Fibroblast of pulmonary artery (primary cell): Measurements from ENCODE around the gene SETBP1.

Experiments used
- DNase-seq: peaks from one replicate; pipeline ENCODE4 v3.0.0-alpha.2; 2010; ENCODE audit warnings: low read depth
- H3K4me3 ChIP-seq: replicated peaks from 2 replicates; pipeline ENCODE4 v1.5.1; 2011; ENCODE audit warnings: low read depth, mild to moderate bottlenecking, control low read depth, low read length, moderate library complexity
- TF ChIP-seq, protein P1 (sequence below): IDR thresholded peaks from 2 replicates; pipeline ENCODE4 v1.5.1; 2011; ENCODE audit warnings: mild to moderate bottlenecking, control low read depth, low read length, inconsistent platforms; ENCODE audit errors: missing control alignments

The SETBP1 gene

DNA sequence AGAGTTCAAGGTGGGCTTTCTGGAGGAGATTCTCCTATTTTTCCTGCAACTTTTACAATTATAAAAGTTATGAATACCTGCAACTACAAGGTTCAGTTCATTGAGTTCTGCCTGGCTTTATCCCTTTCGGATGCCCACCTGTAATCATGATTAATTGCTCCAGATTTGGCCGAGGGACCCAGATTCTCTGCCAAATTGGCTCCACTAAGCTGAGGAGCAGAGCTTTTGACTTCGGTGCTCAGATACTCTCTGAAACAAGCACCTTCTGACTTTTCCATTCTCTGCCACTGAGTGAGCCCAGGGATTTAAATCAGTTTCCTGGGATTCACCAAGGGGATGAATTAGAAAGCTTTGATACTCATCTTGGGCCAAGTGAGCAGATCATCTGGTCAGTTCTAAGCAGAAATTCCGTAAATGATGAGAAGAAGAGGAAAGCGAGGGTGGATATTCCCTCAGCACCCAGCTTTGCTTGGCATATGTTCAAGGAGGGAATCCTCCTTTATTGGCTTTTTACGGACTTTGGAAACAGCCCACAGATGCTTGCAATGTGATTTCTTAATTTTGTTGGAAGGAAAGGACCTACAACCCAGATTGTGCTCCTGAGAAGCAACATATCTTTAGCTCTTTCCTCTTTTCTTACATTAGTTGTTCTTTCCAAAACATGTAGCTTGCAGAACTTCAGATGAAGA lies 179.2 kb downstream of the SETBP1 start:
- no peak for DNase-seq
- TF ChIP-seq, protein P1, sequence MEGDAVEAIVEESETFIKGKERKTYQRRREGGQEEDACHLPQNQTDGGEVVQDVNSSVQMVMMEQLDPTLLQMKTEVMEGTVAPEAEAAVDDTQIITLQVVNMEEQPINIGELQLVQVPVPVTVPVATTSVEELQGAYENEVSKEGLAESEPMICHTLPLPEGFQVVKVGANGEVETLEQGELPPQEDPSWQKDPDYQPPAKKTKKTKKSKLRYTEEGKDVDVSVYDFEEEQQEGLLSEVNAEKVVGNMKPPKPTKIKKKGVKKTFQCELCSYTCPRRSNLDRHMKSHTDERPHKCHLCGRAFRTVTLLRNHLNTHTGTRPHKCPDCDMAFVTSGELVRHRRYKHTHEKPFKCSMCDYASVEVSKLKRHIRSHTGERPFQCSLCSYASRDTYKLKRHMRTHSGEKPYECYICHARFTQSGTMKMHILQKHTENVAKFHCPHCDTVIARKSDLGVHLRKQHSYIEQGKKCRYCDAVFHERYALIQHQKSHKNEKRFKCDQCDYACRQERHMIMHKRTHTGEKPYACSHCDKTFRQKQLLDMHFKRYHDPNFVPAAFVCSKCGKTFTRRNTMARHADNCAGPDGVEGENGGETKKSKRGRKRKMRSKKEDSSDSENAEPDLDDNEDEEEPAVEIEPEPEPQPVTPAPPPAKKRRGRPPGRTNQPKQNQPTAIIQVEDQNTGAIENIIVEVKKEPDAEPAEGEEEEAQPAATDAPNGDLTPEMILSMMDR, result no peak
- H3K4me3 ChIP-seq, result no peak overlapping the region

DNA sequence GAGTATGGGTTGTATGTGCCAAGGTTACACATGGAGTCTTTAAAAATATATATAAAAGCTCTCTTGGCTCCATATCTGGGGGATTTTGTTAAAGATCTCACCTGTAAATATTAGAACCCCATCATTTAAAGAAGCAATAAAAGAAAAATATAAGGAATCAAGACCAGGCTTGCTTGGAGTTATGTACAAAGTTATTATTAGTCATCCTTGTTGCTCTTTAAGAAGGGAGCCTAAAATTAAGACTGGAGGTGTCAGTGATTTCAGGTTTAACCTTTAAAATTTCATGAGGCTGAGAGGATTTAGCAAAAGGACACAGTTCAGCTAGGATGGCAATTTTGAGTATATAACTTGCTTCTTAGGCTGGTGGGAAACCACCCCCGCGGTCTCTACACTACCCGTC lies 181.4 kb downstream of the SETBP1 start:
- TF ChIP-seq, protein P1, result no peak
- H3K4me3 ChIP-seq, result no peak overlapping the region
- no peak for DNase-seq

DNA sequence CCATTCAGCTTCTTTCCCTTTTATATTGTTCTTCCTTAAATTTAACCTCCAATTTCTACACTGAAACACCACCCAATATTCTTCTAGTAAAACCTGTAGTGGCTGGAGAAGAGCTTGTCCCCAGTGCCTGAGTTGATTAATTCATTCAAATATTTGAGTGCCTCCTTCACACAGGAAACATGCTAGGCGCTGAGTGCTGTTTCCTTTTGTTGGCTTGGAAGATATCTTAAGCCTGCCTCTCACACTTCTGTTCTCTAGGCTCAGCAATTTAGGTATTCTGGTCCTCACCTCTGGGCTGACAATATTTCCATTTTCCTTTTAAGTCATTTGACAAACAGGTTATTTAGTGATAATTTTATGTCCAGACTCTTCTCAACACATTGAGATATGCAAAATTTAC lies 185.4 kb downstream of the SETBP1 start:
- DNase-seq, result no peak
- H3K4me3 ChIP-seq, result no peak overlapping the region
- TF ChIP-seq, protein P1, result no peak

DNA sequence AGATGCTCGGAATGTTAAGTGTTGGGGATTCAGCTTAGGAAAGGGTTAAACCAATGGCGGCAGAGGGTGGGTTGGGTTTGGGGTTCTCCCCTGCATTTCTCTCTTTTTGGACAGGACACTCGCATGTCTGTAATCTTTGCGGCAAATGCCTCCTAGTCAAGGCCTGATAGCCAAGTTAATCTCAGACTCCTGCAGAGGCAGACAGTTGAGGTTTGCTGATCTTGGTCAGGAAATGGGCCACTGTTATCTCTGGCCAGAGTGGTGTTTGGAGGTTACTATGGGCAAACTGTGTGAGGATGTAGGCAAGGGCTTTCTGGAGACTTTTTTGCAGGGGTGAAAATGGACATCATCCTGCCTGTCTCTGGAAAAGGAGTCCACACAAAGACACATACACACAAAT lies 188.8 kb downstream of the SETBP1 start:
- H3K4me3 ChIP-seq, result no peak overlapping the region
- TF ChIP-seq, protein P1, result no peak
- no peak for DNase-seq

DNA sequence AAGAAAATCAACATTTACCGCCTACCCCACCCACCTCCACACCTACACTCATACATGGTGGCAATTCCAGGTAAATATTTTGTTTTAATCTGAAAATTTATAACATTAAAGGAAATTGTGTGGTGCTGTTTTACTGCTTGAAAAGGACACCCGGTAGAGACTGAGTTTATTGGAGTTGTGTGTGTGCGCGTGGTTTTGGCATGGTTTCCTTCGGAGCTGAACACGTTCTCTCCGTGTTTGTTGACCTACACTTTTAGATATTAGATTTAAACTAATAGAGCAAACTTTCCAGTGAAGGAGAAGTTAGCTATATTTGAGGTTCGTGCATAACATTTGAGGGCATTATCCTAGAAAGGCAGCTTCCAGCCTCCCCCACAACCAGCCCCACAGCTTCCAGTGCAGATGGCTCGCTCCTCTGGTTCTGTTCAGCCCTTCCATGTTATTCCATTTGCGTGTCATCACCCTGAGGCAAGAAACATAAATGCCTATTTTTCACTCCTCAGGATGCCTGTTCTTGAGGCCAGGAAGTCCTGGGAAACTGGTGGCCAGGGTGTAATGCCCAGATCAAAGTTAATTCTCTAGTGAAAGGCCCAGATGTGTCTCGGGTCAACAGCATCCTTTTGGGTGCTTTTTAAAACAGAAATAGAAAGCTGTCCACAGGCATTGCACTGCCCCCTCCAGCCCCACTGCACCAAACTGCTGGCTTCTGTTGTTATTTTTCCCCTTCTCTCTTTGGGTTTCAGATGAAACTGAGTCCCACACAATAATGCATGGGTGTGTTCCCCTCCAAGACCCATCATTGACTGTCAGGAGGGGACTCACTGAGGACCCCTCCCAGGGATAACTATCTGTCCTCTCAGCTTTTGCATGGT lies 190.2 kb downstream of the SETBP1 start:
- H3K4me3 ChIP-seq, result no peak overlapping the region
- TF ChIP-seq, protein P1, result no peak
- DNase-seq, result no peak

DNA sequence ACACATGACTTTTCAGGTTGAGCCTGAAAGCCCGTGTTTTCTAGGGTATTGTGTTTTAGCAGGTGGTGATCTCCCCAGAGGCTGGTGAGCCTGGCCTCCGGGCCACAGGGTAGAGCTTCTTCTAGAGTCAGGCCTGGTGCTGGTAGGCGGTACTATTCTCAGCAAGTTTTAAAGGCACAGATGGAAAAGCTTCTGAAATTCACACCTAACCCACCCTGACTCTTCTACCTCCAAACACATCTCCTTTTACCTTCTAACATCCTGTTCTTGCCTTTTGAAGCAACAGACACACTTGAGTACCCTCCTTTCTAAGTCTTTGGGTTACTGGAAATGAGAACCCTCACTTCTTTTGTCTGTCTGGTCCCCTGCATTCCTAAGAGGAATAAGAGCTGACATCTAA lies 191.1 kb downstream of the SETBP1 start:
- no peak overlapping the region for H3K4me3 ChIP-seq
- TF ChIP-seq, protein P1, result no peak
- no peak for DNase-seq
